ENCODE data around the gene OR10H5.

- peak; percentile 34 for TF ChIP-seq CTCF (IDR thresholded peaks at IDR 0.05; ENCODE audit: low read depth, low read length, poor library complexity, severe bottlenecking)
- no peak for TF ChIP-seq EZH2phosphoT487 (IDR thresholded peaks at IDR 0.05; ENCODE audit: borderline replicate concordance, low read length)
These were observed 27.4 kb upstream of the OR10H5 start for GRCh38 chr19:15759962-15760565.

Measured in DOHH2 (cell line).